ENCODE data around the gene LRRC75A.

LRRC75A gene

DNA sequence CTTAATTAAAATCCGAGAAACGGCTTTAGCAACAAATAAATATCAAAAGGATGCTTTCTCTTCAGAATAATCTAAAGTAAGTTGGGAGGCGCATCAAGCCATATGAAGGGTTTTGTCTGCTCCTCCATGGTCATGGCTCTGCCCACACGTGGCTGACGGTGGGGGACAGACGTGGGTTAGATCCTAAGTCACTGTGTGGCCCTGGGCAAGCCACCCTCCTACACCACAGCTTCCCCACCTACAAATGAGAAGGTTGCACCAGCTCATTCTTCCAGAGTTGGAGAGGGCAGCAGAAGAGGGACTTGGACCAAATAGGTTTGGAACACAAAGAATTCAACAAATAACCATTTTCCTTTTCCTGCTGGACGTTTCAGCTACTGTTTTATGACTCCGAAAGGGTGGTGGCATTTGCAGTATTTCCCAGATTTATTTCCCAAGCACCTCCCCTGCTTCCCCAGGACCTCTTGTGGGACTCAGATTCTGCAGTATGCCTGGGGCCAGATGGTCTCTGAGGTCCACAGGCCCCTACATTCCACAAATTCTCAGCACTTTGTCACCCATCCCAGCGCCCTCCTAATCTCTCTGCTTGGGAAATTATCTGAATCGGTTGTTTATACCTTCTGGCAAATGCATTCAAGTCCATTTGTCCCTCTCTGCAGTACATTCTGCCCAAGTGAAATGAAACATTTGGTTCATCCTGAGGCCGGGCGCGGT is 17.8 kb downstream of the LRRC75A start:
- Histone ChIP-seq H3F3A (ENCODE audit: low read depth) (no peaks in the 10 kb centered on the region), H3K27me3 (ENCODE audit: insufficient read depth, low read length, poor library complexity, severe bottlenecking) (no peaks in the 10 kb centered on the region), H3K36me3 (ENCODE audit: insufficient read depth, low read length) (no peaks in the 10 kb centered on the region), H3K9ac (ENCODE audit: low read depth, low read length, poor library complexity, severe bottlenecking) (no peak overlapping the region), H3K4me2 (ENCODE audit: low read depth, low read length, poor library complexity, severe bottlenecking) (no peak overlapping the region), H3K9me3 (ENCODE audit: insufficient read depth, low read depth, low read length) (no peaks in the 10 kb centered on the region), H2AFZ (ENCODE audit: low read length) (no peak overlapping the region), H3K79me2 (ENCODE audit: insufficient read depth, low read length) (no peaks in the 10 kb centered on the region), H3K4me3 (ENCODE audit: low read length, poor library complexity, severe bottlenecking) (no peak overlapping the region), H4K20me1 (ENCODE audit: insufficient read depth, low read length, poor library complexity, severe bottlenecking) (no peaks in the 10 kb centered on the region), H3K9me2 (replicated peaks; ENCODE audit: low read depth, low read length) (no peaks in the 10 kb centered on the region), H3K4me1 (ENCODE audit: insufficient read depth, low read length, poor library complexity, severe bottlenecking) (no peaks in the 10 kb centered on the region)
- no peak for TF ChIP-seq EZH2phosphoT487 (IDR thresholded peaks at IDR 0.05; ENCODE audit: borderline replicate concordance)
- TF ChIP-seq CTCF (conservative IDR thresholded peaks at IDR 0.05; ENCODE audit: low read length) = no peak

GRCh38 chr17:16473044-16474011 is 18.7 kb downstream of the LRRC75A start:
- Histone ChIP-seq H3K4me1 (ENCODE audit: insufficient read depth, low read length, poor library complexity, severe bottlenecking) (no peaks in the 10 kb centered on the region), H3K4me2 (ENCODE audit: low read depth, low read length, poor library complexity, severe bottlenecking) (no peak overlapping the region), H3K36me3 (ENCODE audit: insufficient read depth, low read length) (no peaks in the 10 kb centered on the region), H3K4me3 (ENCODE audit: low read length, poor library complexity, severe bottlenecking) (no peak overlapping the region), H3K9me3 (ENCODE audit: insufficient read depth, low read depth, low read length) (no peaks in the 10 kb centered on the region), H3K27me3 (ENCODE audit: insufficient read depth, low read length, poor library complexity, severe bottlenecking) (no peaks in the 10 kb centered on the region), H2AFZ (ENCODE audit: low read length) (no peak overlapping the region), H4K20me1 (ENCODE audit: insufficient read depth, low read length, poor library complexity, severe bottlenecking) (no peaks in the 10 kb centered on the region), H3F3A (ENCODE audit: low read depth) (no peaks in the 10 kb centered on the region), H3K9me2 (replicated peaks; ENCODE audit: low read depth, low read length) (no peaks in the 10 kb centered on the region), H3K9ac (ENCODE audit: low read depth, low read length, poor library complexity, severe bottlenecking) (no peak overlapping the region), H3K79me2 (ENCODE audit: insufficient read depth, low read length) (no peaks in the 10 kb centered on the region)
- TF ChIP-seq CTCF (conservative IDR thresholded peaks at IDR 0.05; ENCODE audit: low read length) (no peak), EZH2phosphoT487 (IDR thresholded peaks at IDR 0.05; ENCODE audit: borderline replicate concordance) (no peak)

GRCh38 chr17:16472539-16472938 is 19.5 kb downstream of the LRRC75A start:
- no peak overlapping the region for H2AFZ ChIP-seq (ENCODE audit: low read length)
- H3F3A ChIP-seq (ENCODE audit: low read depth) = no peaks in the 10 kb centered on the region
- H3K4me2 ChIP-seq (ENCODE audit: low read depth, low read length, poor library complexity, severe bottlenecking) = no peak overlapping the region
- no peak overlapping the region for H3K9ac ChIP-seq (ENCODE audit: low read depth, low read length, poor library complexity, severe bottlenecking)
- no peaks in the 10 kb centered on the region for H3K79me2 ChIP-seq (ENCODE audit: insufficient read depth, low read length)
- H3K27me3 ChIP-seq (ENCODE audit: insufficient read depth, low read length, poor library complexity, severe bottlenecking) = no peaks in the 10 kb centered on the region
- no peaks in the 10 kb centered on the region for H3K9me2 ChIP-seq (replicated peaks; ENCODE audit: low read depth, low read length)
- no peak overlapping the region for H3K4me3 ChIP-seq (ENCODE audit: low read length, poor library complexity, severe bottlenecking)
- H3K36me3 ChIP-seq (ENCODE audit: insufficient read depth, low read length) = no peaks in the 10 kb centered on the region
- no peaks in the 10 kb centered on the region for H3K9me3 ChIP-seq (ENCODE audit: insufficient read depth, low read depth, low read length)
- no peaks in the 10 kb centered on the region for H4K20me1 ChIP-seq (ENCODE audit: insufficient read depth, low read length, poor library complexity, severe bottlenecking)
- TF ChIP-seq CTCF (conservative IDR thresholded peaks at IDR 0.05; ENCODE audit: low read length) (no peak), EZH2phosphoT487 (IDR thresholded peaks at IDR 0.05; ENCODE audit: borderline replicate concordance) (no peak)
- no peaks in the 10 kb centered on the region for H3K4me1 ChIP-seq (ENCODE audit: insufficient read depth, low read length, poor library complexity, severe bottlenecking)
